Left lung (tissue), 10 donors: ENCODE measurements around the gene SFT2D1. TPM values are rescaled to one million over a fixed set of nuclear protein-coding genes. Genes with fewer than 3 reads are reported as not detected.
A peak's percentile ranks its signal among the peaks of the same experiment; 100 is the strongest.

ENCODE experiments used
- ATAC-seq: fragments of 200-7000 bp; cut with Tn5 transposase; one replicate; pipeline ENCODE4 v1.9.1; 2020; ENCODE audit warnings: moderate library complexity
- DNase-seq, 4 donors: peaks; one replicate each; pipeline ENCODE4 v3.0.0-alpha.2; 2013 to 2020
- H3K27ac ChIP-seq, 2 donors: fragments of 200-600 bp; sonication (generic) in 1 of 2; one replicate each; pipeline versions ENCODE4 v1.5.0 to v1.8.0; 2020 to 2021
- H3K27me3 ChIP-seq, 2 donors: fragments of 200-600 bp; sonication (generic) in 1 of 2; one replicate each; pipeline versions ENCODE4 v1.5.0 to v1.8.0; 2020 to 2021
- H3K36me3 ChIP-seq, 2 donors: fragments of 200-600 bp; sonication (generic) in 1 of 2; one replicate each; pipeline versions ENCODE4 v1.5.0 to v1.8.0; 2020 to 2021
- H3K4me1 ChIP-seq, 2 donors: fragments of 200-600 bp; one replicate each; pipeline ENCODE4 v1.8.0; 2021
- H3K4me3 ChIP-seq, 2 donors: fragments of 200-600 bp; sonication (generic) in 1 of 2; one replicate each; pipeline versions ENCODE4 v1.5.0 to v1.8.0; 2020 to 2021; ENCODE audit warnings: mild to moderate bottlenecking in 1 of 2
- H3K9me3 ChIP-seq, 2 donors: fragments of 200-600 bp; sonication (generic) in 1 of 2; one replicate each; pipeline versions ENCODE4 v1.5.0 to v1.8.0; 2020 to 2021
- intact Hi-C, 2 donors: fragments of 100-400 bp; cut with DNase I; formaldehyde crosslinking; loops; one replicate each; pipeline versions ENCODE4 v1.11.2 to v1.14.2; 2022
- polyA plus RNA-seq, 6 donors: library from polyadenylated mRNA; unstranded; fragments of 120-200 nt; gene quantifications; one replicate each; pipeline ENCODE4 v1.2.1, GENCODE V29; 2013; ENCODE audit not compliant: insufficient read length in 6 of 6
- total RNA-seq, 2 donors: library from RNA; stranded (reverse); fragmentation: NEBNext Ultra II Directional; extraction: Animal tissue kit (Norgen Biotek cat#: 25700); gene quantifications; one replicate each; pipeline ENCODE4 v1.2.1, GENCODE V29; 2021
- TF ChIP-seq, protein P1 (sequence below), 2 donors: fragments of 200-600 bp; sonication (generic) in 1 of 2; IDR thresholded peaks; one replicate each; pipeline versions ENCODE4 v1.5.0 to v1.8.0; 2021; ENCODE audit warnings: antibody characterized with exemption in 2 of 2
- donor health status: DM: no; HTN: yes; CAD: no.
- donor health status: DM: no; HTN: no; CAD: no.

SFT2D1 gene
- total and polyA plus RNA-seq, 8 donors, result 49.5 to 63.8 (median 59.9) TPM

GRCh38 chr6:166344240-166344639 lies 1.9 kb upstream of the SFT2D1 start:
- H3K27me3 ChIP-seq, result no peaks in the 10 kb centered on the region
- H3K27ac ChIP-seq, result no peak overlapping the region
- ATAC-seq, result no peak
- intact Hi-C loops, result no loop called here
- H3K9me3 ChIP-seq, result no peaks in the 10 kb centered on the region
- H3K36me3 ChIP-seq, result no peaks in the 10 kb centered on the region
- H3K4me3 ChIP-seq, result no peak overlapping the region
- TF ChIP-seq, protein P1, sequence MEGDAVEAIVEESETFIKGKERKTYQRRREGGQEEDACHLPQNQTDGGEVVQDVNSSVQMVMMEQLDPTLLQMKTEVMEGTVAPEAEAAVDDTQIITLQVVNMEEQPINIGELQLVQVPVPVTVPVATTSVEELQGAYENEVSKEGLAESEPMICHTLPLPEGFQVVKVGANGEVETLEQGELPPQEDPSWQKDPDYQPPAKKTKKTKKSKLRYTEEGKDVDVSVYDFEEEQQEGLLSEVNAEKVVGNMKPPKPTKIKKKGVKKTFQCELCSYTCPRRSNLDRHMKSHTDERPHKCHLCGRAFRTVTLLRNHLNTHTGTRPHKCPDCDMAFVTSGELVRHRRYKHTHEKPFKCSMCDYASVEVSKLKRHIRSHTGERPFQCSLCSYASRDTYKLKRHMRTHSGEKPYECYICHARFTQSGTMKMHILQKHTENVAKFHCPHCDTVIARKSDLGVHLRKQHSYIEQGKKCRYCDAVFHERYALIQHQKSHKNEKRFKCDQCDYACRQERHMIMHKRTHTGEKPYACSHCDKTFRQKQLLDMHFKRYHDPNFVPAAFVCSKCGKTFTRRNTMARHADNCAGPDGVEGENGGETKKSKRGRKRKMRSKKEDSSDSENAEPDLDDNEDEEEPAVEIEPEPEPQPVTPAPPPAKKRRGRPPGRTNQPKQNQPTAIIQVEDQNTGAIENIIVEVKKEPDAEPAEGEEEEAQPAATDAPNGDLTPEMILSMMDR (IDR thresholded peaks at IDR 0.05), result no peak
- peaks cover 10 to 35% of the 10 kb centered on the region in 2 donors for H3K4me1 ChIP-seq
- DNase-seq, result no peak

- H3K27me3 ChIP-seq, result no peaks in the 10 kb centered on the region
- peak overlapping the region; percentile 90 to 99 for H3K27ac ChIP-seq
- intact Hi-C loops, result no loop called here
- TF ChIP-seq, protein P1 (IDR thresholded peaks at IDR 0.05), result no peak
- ATAC-seq (peak; percentile 14), DNase-seq (no peak)
- H3K4me1 ChIP-seq, result peaks cover 10 to 46% of the 10 kb centered on the region in 2 donors
- peak overlapping the region; percentile 78 to 93 for H3K4me3 ChIP-seq
- no peaks in the 10 kb centered on the region for H3K36me3 ChIP-seq
- H3K9me3 ChIP-seq, result no peaks in the 10 kb centered on the region
These were observed 774 bp upstream of the SFT2D1 start for GRCh38 chr6:166343150-166343487.

DNA sequence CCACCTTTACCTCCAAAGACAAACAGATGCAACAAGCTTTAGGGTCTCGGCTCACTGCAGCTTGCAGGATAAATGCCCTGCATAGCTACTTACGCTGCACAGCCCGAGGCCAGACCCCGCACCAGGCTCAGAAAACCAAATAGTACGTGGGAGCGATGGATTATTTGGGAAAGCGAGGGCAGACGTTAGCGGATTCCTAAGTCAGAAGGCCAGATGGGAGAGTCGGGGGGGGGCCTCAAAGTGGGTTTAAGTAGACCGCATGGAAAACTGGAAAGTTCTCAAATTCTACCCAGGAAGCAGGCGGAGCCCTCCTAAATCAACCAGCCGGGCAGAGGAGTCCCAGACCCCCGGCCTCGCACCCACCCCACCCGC lies 382 bp downstream of the SFT2D1 start:
- TF ChIP-seq, protein P1 (IDR thresholded peaks at IDR 0.05), result no peak
- H3K27me3 ChIP-seq, result no peaks in the 10 kb centered on the region
- peak overlapping the region; percentile 78 to 93 for H3K4me3 ChIP-seq
- ATAC-seq (peak; percentile 19), DNase-seq (peak in 1 of 4 donors; percentile 16)
- peak overlapping the region; percentile 90 to 99 for H3K27ac ChIP-seq
- no peaks in the 10 kb centered on the region for H3K9me3 ChIP-seq
- H3K36me3 ChIP-seq, result peaks cover 0 to 10% of the 10 kb centered on the region in 2 donors
- H3K4me1 ChIP-seq, result peaks cover 10 to 50% of the 10 kb centered on the region in 2 donors
- intact Hi-C loops, result no loop called here

DNA sequence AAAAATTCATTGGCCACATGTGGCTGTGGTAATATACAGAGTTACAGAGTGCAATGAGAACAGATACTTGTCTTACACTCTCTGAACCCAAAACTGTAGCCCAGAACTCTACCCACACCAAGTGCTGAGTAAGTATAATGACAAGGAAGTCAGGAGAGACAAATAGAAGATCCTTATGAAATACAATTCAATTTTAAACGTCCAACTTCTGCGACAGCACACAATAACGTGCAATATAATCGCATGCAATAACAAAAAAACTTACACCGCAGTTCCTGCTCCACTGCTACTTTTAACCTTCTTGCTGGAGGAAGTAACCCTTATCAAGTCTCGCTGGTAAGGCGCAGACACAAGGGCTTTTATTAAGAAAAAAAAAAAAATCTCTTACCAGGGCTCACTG lies 881 bp downstream of the SFT2D1 start:
- no peak for DNase-seq
- no peaks in the 10 kb centered on the region for H3K9me3 ChIP-seq
- peak overlapping the region; percentile 78 to 93 for H3K4me3 ChIP-seq
- intact Hi-C loops, result no loop called here
- H3K36me3 ChIP-seq, result peaks cover 0 to 15% of the 10 kb centered on the region in 2 donors
- TF ChIP-seq, protein P1 (IDR thresholded peaks at IDR 0.05), result no peak
- ATAC-seq, result no peak
- H3K27ac ChIP-seq, result peak overlapping the region; percentile 90 to 99
- H3K4me1 ChIP-seq, result peaks cover 10 to 50% of the 10 kb centered on the region in 2 donors
- H3K27me3 ChIP-seq, result no peaks in the 10 kb centered on the region

- Histone ChIP-seq H3K4me1 (peaks cover 10 to 59% of the 10 kb centered on the region in 2 donors), H3K4me3 (no peak overlapping the region), H3K36me3 (peaks cover 0 to 34% of the 10 kb centered on the region in 2 donors), H3K9me3 (no peaks in the 10 kb centered on the region), H3K27me3 (no peaks in the 10 kb centered on the region), H3K27ac (no peak overlapping the region)
- intact Hi-C loops, result no loop called here
- TF ChIP-seq, protein P1 (IDR thresholded peaks at IDR 0.05), result no peak
- ATAC-seq (no peak), DNase-seq (no peak)
These were observed 3.5 kb downstream of the SFT2D1 start for GRCh38 chr6:166338854-166339253.
